Measurements from ENCODE around the gene IDI1.
A peak's percentile ranks its signal among the peaks of the same experiment; 100 is the strongest.
"Not testable (repeated sequence)": the region's sequence is repeated elsewhere in the genome, so short reads cannot be mapped to it uniquely, and the experiment has no call there.

The IDI1 gene

DNA sequence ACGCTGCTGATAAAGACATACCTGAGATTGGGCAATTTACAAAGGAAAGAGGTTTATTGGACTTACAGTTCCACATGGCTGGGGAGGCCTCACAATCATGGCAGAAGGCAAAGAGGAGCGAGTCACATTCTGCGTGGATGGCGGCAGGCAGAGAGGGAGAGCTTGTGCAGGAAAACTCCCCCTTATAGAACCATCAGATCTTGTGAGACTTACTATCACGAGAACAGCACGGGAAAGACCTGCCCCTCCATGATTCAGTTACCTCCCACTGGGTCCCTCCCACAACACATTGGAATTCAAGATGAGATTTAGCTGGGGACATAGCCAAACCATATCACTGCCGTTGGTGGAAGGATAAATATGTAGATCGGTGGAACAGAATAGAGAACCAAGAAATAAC, 17.8 kb upstream of the IDI1 start:
- DNase-seq; intact Hi-C loops (cut with DNase I): not testable (repeated sequence)

DNA sequence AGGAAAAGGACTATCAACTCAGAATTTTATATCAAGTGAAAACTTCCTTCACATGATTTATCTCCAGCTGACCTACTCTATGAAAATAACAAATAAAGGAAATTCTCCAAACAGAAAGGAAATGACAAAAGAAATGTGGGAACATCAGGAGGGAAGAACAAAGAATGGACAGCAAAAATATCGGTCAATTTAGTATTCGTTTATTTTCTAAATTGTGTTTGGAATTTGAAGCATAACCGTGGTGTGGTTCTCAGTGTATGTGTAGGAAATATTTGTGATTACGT, 16.0 kb upstream of the IDI1 start:
- intact Hi-C loops (cut with DNase I) = no loop called here
- DNase-seq = no peak

DNA sequence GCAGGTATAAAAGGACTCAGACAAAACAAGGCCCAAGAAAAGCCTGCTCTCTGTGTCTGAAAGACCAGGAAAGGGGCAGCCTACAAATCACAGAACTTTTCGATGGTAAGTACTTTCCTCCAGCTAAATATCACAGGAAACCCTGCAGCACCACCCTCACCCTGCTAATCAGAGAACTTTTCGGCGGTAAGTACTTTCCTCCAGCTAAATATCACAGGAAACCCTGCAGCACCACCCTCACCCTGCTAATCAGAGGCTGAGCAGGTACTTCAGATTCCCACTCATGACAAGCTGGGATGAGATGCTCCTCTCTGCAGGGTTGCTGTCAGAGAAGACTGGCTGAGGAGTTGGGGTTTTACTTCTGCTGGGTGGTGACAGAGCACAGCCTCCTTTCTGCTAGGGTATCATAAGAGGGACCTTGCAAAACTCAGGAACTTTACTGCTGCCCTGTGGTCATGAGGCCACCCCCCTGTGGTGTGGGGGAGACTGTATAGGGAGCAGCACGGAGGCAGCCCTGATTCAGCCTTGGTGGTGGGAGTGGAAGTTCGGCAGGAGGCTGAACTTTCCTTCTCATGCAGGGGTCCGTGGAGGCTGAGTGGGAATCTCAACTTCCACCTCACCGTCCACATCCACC, 14.4 kb upstream of the IDI1 start:
- intact Hi-C loops (cut with DNase I) = no loop called here
- DNase-seq = no peak

DNA sequence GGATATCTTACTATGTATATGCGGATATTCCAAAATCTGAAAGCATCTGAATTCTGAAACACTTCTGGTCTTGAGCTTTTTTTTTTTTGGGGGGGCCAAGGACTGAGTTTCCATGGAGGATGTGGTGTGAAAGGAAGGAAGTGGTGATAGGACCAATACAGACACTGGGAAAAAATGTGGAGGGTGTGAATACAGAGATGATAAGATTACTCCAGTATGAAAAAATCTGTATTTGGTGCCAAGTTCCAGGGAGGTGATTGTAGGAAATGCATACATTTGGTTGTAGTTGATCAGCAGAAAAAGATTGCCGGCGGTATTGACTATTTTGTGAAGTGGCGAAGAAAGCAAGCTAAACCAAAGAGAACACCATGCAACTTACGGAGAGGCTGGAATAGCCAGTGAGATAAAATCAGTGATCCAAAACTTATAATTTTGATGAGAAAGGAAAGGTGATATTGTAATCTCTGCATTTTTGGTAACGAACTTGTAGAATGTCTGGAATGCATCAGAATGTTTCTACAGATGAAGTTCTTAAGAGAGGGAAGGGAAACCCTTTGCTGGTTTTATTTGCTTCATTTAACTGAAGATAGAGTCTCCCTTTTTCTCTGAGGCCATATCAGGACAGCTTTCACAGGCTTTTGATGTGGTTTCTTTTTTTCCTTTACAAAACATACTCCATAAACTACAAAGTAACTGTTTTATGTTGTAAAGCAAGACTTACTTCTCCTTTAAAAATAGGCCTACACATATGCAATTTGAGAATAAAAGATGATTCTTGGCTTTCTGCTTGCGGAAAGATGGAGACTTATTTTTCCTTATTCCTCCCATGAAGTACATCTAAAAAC, 13.2 kb upstream of the IDI1 start:
- intact Hi-C loops (cut with DNase I) = no loop called here

DNA sequence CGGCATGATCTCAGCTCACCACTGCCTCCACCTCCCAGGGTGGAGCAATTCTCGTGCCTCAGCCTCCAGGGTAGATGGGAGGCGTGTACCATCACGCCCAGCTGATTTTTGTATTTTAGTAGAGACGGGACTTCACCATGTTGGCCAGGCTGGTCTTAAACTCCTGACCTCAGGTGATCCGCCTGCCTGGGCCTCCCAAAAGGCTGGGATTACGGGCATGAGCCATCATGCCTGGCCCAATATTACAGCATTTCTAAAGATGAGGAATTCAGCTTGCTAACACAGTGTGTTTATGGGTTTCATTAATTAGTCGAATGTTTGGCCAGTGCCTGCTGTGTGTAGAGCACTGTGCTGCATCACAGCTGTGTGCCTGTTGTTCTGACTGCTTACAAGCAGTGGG, 11.0 kb upstream of the IDI1 start:
- intact Hi-C loops (cut with DNase I) = no loop called here

More for the DNA sequence above, 13.2 kb upstream of the IDI1 start:
- DNase-seq = no peak

DNA sequence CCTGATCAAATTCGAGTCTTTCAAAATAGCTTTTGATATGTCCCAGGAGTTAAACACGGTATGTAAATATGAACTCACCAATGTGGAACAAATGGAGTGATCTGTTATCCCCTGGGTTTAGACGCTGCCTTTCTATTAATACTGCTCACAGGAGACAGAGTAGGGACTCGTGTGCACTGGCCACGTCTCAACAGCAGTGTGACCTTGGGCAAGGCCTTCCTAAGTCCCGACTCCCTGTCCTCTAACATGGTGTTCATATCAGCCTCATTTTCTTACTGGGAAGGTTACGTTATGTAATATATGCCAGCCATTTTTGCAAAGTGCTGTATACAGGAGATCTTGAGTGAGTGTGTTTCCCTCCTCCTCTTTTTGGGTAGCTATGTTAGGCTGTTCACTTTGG, 9.1 kb upstream of the IDI1 start:
- DNase-seq = no peak
- intact Hi-C loops (cut with DNase I) = no loop called here

More for the DNA sequence above, 11.0 kb upstream of the IDI1 start:
- DNase-seq = no peak

DNA sequence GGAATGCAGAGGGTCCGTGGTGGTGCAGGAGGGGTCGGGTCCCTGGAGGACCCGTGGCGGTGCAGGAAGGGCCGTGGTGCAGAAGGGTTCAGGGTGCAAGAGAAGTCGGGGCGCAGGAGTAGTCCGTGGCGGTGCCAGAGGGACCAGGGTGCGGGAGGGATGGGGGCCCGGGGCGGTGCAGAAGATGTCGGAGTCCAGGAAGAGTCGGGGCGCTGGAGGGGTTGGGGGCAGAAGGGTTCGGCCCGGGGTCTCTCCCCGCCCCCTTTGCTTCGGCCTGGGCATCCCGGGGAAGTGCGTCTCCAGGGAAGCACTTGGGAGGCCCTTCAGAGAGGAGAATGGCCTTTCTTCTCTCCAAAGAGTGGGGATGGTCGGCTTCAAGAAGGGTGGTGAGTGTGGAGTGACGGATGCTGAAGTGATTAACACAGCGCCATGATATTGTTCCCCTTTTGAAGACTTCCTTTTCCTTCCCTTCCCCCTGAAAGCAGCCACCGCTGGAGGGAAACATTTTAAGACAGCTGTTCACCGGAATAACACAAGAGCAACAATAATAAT, 8.3 kb upstream of the IDI1 start:
- DNase-seq = peak in 1 of 10 donors; percentile 78
- intact Hi-C loops (cut with DNase I) = loop anchor here (2.0 kb wide), 1 partner anchor 68 kb away; the partner anchor contains the start of gene GTPBP4

DNA sequence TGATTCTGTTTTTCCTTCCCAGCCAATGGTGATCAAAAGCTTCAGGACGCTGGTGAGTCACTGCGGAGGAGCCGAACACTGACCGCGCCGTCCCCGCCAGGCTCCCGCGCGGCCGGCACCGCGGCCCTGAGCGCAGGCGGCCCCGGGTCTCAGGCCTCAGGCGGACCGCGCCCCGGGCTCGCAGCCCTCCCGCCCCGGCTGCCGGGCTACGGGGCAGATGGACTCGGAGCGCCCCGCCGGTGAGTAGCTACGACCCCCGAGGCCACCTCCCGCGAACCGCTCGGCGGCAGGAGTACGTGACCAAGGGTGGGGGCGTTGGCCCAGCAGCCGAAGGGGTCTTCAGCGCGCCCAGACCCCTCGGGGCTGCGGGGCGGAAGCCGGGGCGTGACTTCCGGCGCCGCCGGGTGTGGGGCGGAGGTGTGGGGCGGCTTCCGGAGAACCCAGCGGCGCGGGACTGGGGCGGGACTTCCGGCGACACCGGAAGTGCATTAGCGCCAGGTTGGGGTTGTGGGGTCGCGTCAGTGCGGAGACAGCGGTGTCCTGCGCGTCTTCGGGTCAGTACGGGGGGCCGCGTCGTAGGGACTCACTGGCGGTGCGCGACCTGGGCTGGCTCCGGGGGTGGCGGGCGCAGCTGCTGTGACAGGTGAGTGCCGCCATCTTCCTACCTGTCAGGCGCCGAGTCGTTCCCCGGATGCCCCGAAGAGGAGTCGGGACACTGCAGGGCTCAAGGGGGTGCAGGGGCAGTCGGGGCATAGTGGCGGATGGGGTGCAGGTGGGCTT, 7.6 kb upstream of the IDI1 start, which contains the start of gene WDR37:
WDR37 (plus strand) TSS at position 60 of the 780 bp plus-strand sequence. CDS start 15,771 bp downstream, outside the sequence.
- peak; percentile 85 to 98 (median 88) for DNase-seq
- intact Hi-C loops (cut with DNase I) = loop anchor here (2.0 kb wide), 1 partner anchor 68 kb away; the partner anchor contains the start of gene GTPBP4

DNA sequence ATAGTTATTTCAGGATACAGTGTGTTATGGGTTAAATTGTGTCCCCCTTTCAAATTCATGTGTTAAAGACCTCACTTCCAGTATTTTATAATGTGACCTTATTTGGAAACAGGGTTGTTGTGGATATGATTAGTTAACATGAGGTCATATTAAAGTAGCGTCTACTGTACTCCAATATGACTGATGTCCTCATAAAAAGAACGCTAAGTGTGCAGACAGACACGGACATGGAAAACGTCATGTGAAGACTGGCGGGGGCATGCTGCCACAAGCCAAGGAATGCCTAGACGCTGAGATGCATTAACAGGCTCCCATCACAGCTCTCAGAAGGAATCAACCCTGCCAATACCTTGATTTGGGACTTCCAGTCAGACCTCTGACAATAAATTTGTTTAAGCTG, 5.8 kb upstream of the IDI1 start:
- DNase-seq = no peak
- intact Hi-C loops (cut with DNase I) = no loop called here

DNA sequence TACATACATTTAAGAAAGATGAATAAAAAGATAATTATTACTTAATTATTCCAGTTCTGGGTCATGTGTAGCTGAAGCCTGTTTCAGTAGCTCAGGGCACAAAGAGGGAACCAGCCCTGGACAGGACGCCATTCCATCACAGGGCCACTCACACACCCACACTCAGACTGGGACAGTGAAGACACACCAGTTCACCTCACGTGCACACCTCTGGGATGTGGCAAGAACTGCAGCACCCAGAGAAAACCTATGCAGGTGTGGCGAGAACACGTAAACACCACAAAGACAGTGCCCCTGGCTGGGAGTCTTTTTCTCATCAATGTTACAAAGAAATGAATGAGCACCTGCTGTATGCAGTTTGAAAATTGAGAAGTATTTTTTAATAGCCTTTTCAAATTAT, 1.6 kb upstream of the IDI1 start:
- intact Hi-C loops (cut with DNase I) = no loop called here
- DNase-seq = no peak

DNA sequence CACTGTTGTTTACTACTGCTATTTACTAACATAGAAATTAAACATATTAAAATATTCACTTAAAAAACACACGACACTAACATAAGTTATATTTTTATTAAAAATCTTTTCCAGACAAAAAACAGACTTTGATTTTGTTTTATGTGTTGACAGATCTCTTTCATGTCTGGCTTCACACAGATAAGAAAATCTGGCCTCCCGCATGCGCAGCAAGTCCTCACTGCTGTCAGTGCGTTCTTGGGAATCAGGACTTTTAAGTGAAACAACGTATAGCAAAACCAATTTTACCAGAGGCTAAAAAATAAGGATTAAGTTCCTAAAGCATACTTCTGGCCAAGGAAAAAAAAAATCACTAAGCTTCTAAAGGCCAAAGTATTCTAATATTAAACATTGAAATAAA, 1.2 kb upstream of the IDI1 start:
- peak in 2 of 10 donors; percentile 64 to 83 for DNase-seq
- intact Hi-C loops (cut with DNase I) = no loop called here

DNA sequence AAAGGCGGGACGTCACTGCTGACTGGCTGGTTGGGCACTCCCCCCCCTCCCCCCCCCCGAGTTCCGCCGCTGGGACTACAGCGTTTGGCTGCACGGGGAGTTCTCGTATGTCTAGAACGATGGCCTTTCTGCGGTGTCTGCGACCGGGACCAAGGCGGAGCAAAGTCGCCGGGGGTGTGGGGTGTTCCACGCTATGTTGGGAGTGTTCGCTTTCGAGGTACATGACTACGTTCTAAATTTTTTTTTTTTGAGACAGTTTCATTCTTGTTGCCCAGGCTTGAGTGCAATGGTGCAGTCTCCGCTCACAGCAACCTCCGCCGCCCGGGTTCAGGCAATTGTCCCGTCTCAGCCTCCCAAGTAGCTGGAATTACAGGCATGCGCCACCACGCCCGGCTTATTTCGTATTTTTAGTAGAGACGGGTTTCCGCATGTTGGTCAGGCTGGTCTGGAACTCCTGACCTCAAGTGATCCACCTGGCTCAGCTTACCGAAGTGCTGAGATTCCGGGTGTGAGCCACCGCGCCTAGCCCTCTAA, 573 bp upstream of the IDI1 start:
- intact Hi-C loops (cut with DNase I) = loop anchor here (2.0 kb wide), 1 partner anchor 117 kb away; no protein-coding TSS in a partner anchor
- DNase-seq = peak in 1 of 10 donors; percentile 31

DNA sequence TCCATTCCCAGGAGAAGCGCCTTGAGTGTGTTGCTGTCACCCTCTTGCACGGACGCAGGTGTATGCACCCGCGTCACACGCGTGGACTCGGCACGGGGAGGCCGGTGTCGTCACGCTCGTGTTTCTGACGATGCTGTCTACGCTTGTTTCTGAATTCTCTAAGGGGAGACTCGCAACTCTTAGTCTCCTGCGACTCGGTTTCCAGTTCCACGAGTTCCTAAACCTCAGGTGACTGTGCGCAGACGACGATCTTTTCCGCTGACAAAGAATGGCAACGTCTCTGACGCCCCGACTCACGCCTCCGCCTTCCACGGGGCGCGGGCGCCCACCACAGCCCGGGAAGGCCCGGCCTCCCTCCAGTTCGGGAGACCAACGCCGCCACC, 579 bp downstream of the IDI1 start:
- peak in 8 of 10 donors; percentile 17 to 87 (median 55) for DNase-seq
- intact Hi-C loops (cut with DNase I) = loop anchor here (2.0 kb wide), 1 partner anchor 116 kb away; no protein-coding TSS in a partner anchor

DNA sequence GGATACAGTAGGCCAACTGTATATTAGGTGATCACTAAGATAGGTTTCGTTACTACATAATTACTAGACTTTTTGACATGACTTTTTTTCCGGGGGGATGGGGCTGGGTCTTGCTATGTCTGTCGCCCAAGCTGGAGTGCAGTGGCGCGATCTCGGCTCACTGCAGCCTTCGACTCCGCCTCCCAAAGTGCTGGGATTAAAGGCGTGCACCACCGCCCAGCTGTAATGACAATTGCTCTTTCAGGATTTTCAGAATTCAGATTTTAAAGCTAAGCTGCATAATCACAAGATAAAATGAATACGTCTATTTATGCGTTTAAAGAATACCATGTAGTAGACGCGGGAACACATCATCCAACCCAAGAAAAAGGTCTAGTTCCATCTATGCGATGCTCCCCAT, 982 bp downstream of the IDI1 start:
- intact Hi-C loops (cut with DNase I) = loop anchor here (2.0 kb wide), 1 partner anchor 115 kb away; no protein-coding TSS in a partner anchor
- peak in 1 of 10 donors; percentile 77 for DNase-seq

DNA sequence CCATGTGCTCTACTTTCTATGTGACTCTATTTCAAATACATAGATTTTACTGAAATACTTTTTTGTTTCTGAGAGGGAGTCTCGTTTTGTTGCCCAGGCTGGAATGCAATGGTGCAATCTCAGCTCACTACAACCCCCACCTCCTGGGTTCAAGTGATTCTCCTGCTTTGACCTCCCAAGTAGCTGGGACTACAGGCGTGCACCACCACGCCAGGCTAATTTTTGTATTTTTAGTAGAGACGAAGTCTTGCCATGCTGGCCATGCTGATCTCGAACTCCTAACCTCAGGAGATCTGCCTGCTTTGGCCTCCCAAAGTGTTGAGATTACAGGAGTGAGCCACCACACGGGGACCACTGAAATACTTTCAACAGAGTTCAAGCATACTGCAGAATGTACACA, 3.5 kb downstream of the IDI1 start:
- intact Hi-C loops (cut with DNase I) = no loop called here
- no peak for DNase-seq

DNA sequence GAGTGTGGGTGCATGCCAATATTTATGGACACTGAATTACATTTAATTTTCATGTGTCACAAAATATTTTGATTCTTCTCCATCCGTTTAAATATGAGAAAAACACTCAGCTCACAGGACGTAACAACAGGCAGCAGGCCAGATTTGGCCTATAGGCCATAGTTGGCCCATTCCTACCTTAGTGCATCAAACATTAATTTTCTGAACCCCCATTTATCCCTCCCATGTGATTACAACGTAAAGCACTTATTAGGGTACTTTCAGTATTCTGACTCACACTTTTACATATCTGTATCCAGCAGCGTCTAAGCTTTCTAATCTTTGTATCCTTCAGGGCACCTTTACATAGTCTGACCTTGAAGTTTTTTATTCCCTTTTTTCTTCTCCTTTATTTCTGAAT, 4.0 kb downstream of the IDI1 start:
- no peak for DNase-seq
- intact Hi-C loops (cut with DNase I) = no loop called here

DNA sequence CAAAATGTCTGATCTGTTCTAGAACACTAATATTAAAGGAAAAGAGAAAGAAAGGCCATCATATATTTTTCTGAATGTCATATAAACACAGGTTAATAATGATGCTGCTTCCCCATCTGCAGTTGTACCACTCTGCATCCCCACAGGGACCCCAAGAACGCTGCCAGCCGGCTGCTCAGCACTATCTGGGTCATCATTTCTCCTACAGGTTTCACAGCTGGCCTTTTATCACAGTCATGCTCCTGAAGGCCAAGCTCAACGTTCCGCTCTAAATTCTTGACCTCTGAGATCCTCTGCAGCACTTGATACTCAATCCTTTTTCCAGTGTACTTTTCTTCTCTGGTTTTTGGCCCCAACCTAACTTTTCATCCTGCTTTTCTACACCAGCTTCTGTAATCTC, 4.8 kb downstream of the IDI1 start:
- DNase-seq = no peak
- intact Hi-C loops (cut with DNase I) = no loop called here

DNA sequence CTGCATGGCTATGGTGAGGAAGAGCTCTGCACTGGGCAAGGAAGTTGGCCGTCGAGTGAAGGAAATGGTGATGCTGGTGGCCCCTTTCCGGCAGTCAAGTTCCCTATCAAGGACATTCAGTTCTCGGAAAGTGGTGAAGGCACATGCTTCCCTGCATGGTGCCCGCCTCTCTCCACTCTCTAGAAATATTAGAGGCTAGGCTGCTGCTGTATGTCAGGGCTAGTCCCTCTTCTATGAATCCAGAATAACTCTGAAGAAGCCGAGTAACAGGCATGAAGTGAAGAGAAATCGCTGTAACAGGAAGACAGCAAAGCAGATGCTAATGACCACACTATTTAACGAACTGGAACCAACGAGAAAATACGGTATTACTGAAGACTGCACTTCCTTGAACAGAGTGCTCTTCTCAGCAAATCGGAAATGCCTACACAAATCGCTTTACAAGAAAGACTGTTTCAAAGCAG, 5.4 kb downstream of the IDI1 start:
- no peak for DNase-seq
- intact Hi-C loops (cut with DNase I) = no loop called here

DNA sequence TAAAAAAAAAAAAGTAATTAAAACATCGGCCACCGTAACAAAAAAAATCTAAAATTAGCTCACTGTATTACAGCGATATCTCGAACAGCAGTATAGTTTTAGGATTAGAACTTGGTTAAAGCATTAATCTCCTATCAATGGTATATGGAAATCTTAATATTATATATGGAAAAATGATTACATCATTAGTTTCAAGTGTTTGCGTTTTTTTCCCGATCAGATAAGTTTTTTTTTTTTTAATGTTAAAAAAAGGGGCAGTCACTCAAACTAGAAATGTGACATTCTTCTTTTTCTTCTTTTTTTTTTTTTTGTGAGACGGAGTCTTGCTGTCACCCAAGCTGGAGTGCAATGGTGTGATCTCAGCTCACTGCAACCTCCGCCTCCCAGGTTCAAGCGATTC, 7.4 kb downstream of the IDI1 start:
- intact Hi-C loops (cut with DNase I) = no loop called here
- no peak for DNase-seq

DNA sequence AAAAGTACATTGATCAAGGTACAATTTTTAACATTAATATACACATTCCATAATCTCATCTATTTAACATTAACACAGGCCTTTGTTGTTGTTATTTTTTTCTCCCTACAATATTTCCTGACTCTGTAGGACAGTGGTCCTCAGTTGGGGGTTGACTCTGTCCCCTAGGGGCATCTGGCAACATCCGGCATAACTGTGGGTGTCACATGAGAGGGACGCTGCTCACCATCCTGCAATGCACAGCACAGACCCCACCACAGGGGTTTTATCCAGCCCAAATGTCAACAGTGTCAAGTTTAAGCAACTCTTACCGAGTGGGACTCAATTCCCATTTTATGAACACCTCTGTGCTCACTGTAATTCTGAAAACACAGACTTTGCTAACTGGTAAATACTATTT, 8.8 kb downstream of the IDI1 start:
- no peak for DNase-seq
- intact Hi-C loops (cut with DNase I) = no loop called here

Measured in posterior cingulate gyrus (tissue), 11 donors.